HCT116 (cell line): ENCODE results near the gene SPTBN4. TPM values are rescaled to one million over a fixed set of nuclear protein-coding genes. Genes with fewer than 3 reads are reported as not detected.

Experiments used
- ATAC-seq: fragments of 200-7000 bp; cut with Tn5 transposase; 2 replicates; pipeline ENCODE4 v1.9.1; 2020; ENCODE audit warnings: mild to moderate bottlenecking, moderate library complexity
- BruUV-seq: library from RNA; stranded (reverse); fragments of 400-500 nt; replicated peaks from 2 replicates; lab custom pipeline; 2021; lab: Mats Ljungman, UMichigan
- CTCF ChIA-PET: fragments of 300-600 bp; sonication (Branson Sonifier 250); formaldehyde crosslinking; loops from one replicate; lab custom pipeline; 2021; ENCODE audit warnings: antibody characterized with exemption; lab: Charles Lee
- POLR2A ChIA-PET: fragments of 300-600, 350-600 bp; sonication (Branson Sonifier 250); formaldehyde crosslinking; loops from one replicate; lab custom pipeline; 2021; ENCODE audit warnings: antibody characterized with exemption; lab: Charles Lee
- RAD21 ChIA-PET, 2 experiments: fragments of 300-600 bp; sonication (Branson Sonifier 250); formaldehyde crosslinking; loops; one replicate each; lab custom pipeline; 2023; ENCODE audit warnings: low total read pairs in 2 of 2; ENCODE audit not compliant: uncharacterized antibody in 2 of 2, unreplicated experiment in 2 of 2, low non-redundant PET in 1 of 2; lab: Charles Lee
- DNase-seq: peaks from one replicate; pipeline ENCODE4 v3.0.0-alpha.2; 2010; ENCODE audit warnings: low read depth, low spot score
- H2AFZ ChIP-seq: fragments of 200-600 bp; shearing (Covaris generic), sonication (generic); 2 replicates; pipeline ENCODE4 v1.6.1; 2017; ENCODE audit warnings: low read depth, mixed run types, mixed read lengths, antibody characterized with exemption, low read length; ENCODE audit not compliant: poor library complexity, severe bottlenecking
- H3K27ac ChIP-seq: 2 replicates; pipeline ENCODE4 v1.5.1; 2012; ENCODE audit warnings: low read depth, low read length
- H3K27me3 ChIP-seq: fragments of 200-600 bp; sonication (generic); 2 replicates; pipeline ENCODE4 v1.6.1; 2016; ENCODE audit warnings: mixed run types, low read length, mixed read lengths; ENCODE audit not compliant: insufficient read depth
- H3K36me3 ChIP-seq, 2 experiments: fragments of 200-500 bp in 1 of 2; fragments of 200-600 bp in 1 of 2; sonication (Bioruptor generic) in 1 of 2; sonication (generic) in 1 of 2; 2 replicates each; pipeline versions ENCODE4 v1.5.1 to v1.6.1; 2014 to 2016; ENCODE audit warnings: low read length in 2 of 2, inconsistent platforms in 1 of 2, mixed read lengths in 1 of 2, mixed run types in 1 of 2; ENCODE audit not compliant: insufficient read depth in 2 of 2, control insufficient read depth in 1 of 2
- H3K4me1 ChIP-seq, 2 experiments: fragments of 200-600 bp in 1 of 2; sonication (generic) in 1 of 2; 2 replicates each; pipeline versions ENCODE4 v1.5.1 to v1.6.1; 2012 to 2017; ENCODE audit warnings: low read length in 2 of 2, inconsistent platforms in 1 of 2, mild to moderate bottlenecking in 1 of 2, mixed read lengths in 1 of 2, mixed run types in 1 of 2, moderate library complexity in 1 of 2; ENCODE audit not compliant: insufficient read depth in 2 of 2, control insufficient read depth in 1 of 2
- H3K4me2 ChIP-seq: fragments of 200-600 bp; sonication (generic); 2 replicates; pipeline ENCODE4 v1.6.1; 2017; ENCODE audit warnings: mixed run types, low read length, mixed read lengths
- H3K4me3 ChIP-seq, 2 experiments: fragments of 200-600 bp in 1 of 2; sonication (generic) in 1 of 2; replicated peaks in 1 of 2; 2 replicates each; pipeline ENCODE4 v1.5.1; 2011 to 2016; ENCODE audit warnings: low read length in 2 of 2, control low read depth in 1 of 2, low read depth in 1 of 2, mild to moderate bottlenecking in 1 of 2, mixed read lengths in 1 of 2, mixed run types in 1 of 2
- H3K79me2 ChIP-seq: fragments of 200-600 bp; sonication (generic); 2 replicates; pipeline ENCODE4 v1.6.1; 2017; ENCODE audit warnings: mild to moderate bottlenecking, mixed run types, low read length, moderate library complexity, mixed read lengths; ENCODE audit not compliant: insufficient read depth
- H3K9ac ChIP-seq: fragments of 200-600 bp; sonication (generic); 2 replicates; pipeline ENCODE4 v1.6.1; 2016; ENCODE audit warnings: low read length, mixed read lengths
- H3K9me2 ChIP-seq: fragments of 200-600 bp; sonication (generic), shearing (Covaris generic); 2 replicates; pipeline ENCODE4 v1.6.1; 2017; ENCODE audit warnings: mixed run types, mild to moderate bottlenecking, moderate library complexity; ENCODE audit not compliant: insufficient read depth
- H3K9me3 ChIP-seq, 2 experiments: fragments of 200-500 bp in 1 of 2; fragments of 200-600 bp in 1 of 2; sonication (Bioruptor generic) in 1 of 2; sonication (generic) in 1 of 2; 2 replicates each; pipeline ENCODE4 v1.6.1; 2014 to 2017; ENCODE audit warnings: low read length in 2 of 2, mixed read lengths in 2 of 2, inconsistent platforms in 1 of 2, low read depth in 1 of 2, mild to moderate bottlenecking in 1 of 2, mixed run types in 1 of 2, moderate library complexity in 1 of 2; ENCODE audit not compliant: control insufficient read depth in 1 of 2, insufficient read depth in 1 of 2
- H4K20me1 ChIP-seq: fragments of 200-600 bp; sonication (generic), shearing (Covaris generic); 2 replicates; pipeline ENCODE4 v1.6.1; 2017; ENCODE audit warnings: mixed run types, mild to moderate bottlenecking, moderate library complexity; ENCODE audit not compliant: insufficient read depth
- CBX3 ChIP-seq: IDR thresholded peaks from 2 replicates; pipeline ENCODE4 v1.6.1; 2012; ENCODE audit warnings: low read depth
- CEBPB ChIP-seq: IDR thresholded peaks from 2 replicates; pipeline ENCODE4 v1.6.1; 2012; ENCODE audit warnings: low read depth
- CTCF ChIP-seq, 3 experiments: fragments of 200-600 bp in 1 of 3; sonication (generic) in 1 of 3; IDR thresholded peaks in 2 of 3; conservative IDR thresholded peaks in 1 of 3; 2 replicates each; pipeline ENCODE4 v1.5.1; 2012 to 2017; ENCODE audit warnings: low read depth in 2 of 3, low read length in 2 of 3, antibody characterized with exemption in 1 of 3, borderline replicate concordance in 1 of 3, control low read depth in 1 of 3, mild to moderate bottlenecking in 1 of 3, mixed read lengths in 1 of 3, mixed run types in 1 of 3, moderate library complexity in 1 of 3; ENCODE audit not compliant: insufficient read depth in 1 of 3
- EGR1 ChIP-seq: IDR thresholded peaks from 2 replicates; pipeline ENCODE4 v1.6.1; 2012; ENCODE audit warnings: low read depth
- ELF1 ChIP-seq: IDR thresholded peaks from 2 replicates; pipeline ENCODE4 v1.6.1; 2012; ENCODE audit warnings: low read depth, borderline replicate concordance
- EZH2 ChIP-seq: fragments of 200-600 bp; sonication (generic); IDR thresholded peaks from 2 replicates; pipeline ENCODE4 v1.6.1; 2017; ENCODE audit warnings: antibody characterized with exemption, mixed run types
- FOSL1 ChIP-seq: IDR thresholded peaks from 2 replicates; pipeline ENCODE4 v1.6.1; 2012; ENCODE audit warnings: low read depth
- JUND ChIP-seq: IDR thresholded peaks from 2 replicates; pipeline ENCODE4 v1.6.1; 2012
- MAX ChIP-seq: IDR thresholded peaks from 2 replicates; pipeline ENCODE4 v1.6.1; 2012
- POLR2AphosphoS5 ChIP-seq: IDR thresholded peaks from 2 replicates; pipeline ENCODE4 v1.6.1; 2011; ENCODE audit warnings: mild to moderate bottlenecking, low read depth, low read length, moderate library complexity
- RAD21 ChIP-seq: IDR thresholded peaks from 2 replicates; pipeline ENCODE4 v1.6.1; 2012; ENCODE audit warnings: low read depth, mild to moderate bottlenecking
- REST ChIP-seq: IDR thresholded peaks from 2 replicates; pipeline ENCODE4 v1.6.1; 2012; ENCODE audit warnings: low read depth
- SIN3A ChIP-seq: IDR thresholded peaks from 2 replicates; pipeline ENCODE4 v1.6.1; 2012; ENCODE audit warnings: low read depth
- SP1 ChIP-seq: IDR thresholded peaks from 2 replicates; pipeline ENCODE4 v1.6.1; 2012; ENCODE audit warnings: low read depth
- SRF ChIP-seq: IDR thresholded peaks from 2 replicates; pipeline ENCODE4 v1.6.1; 2012; ENCODE audit warnings: low read depth
- ZBTB33 ChIP-seq: IDR thresholded peaks from 2 replicates; pipeline ENCODE4 v1.6.1; 2011; ENCODE audit warnings: mild to moderate bottlenecking, low read length, moderate library complexity; ENCODE audit not compliant: insufficient replicate concordance; ENCODE audit errors: extremely low read depth
- ZFX ChIP-seq: fragments of 450-650 bp; IDR thresholded peaks from 2 replicates; pipeline ENCODE4 v1.6.1; 2017
- ZNF274 ChIP-seq: fragments of 200-500 bp; sonication (Bioruptor generic); IDR thresholded peaks from 2 replicates; pipeline ENCODE4 v1.6.1; 2014; ENCODE audit warnings: mild to moderate bottlenecking, low read depth, low read length, inconsistent platforms
- intact Hi-C: fragments of 100-400 bp; cut with micrococcal nuclease; formaldehyde crosslinking; loops from 2 replicates; pipeline ENCODE4 v1.10.0; 2022
- total RNA-seq: library from RNA; stranded (reverse); gene quantifications from one replicate; pipeline ENCODE4 v1.2.1, GENCODE V29; 2021; ENCODE audit not compliant: unreplicated experiment

Gene SPTBN4
- total RNA-seq, 1 experiment from 2014 or later = 4.6 TPM

GRCh38 chr19:40556953-40557530, 90.2 kb downstream of the SPTBN4 start (continued):
- TF ChIP-seq JUND (no peak), RAD21 (no peak), MAX (no peak), ZFX (no peak)

GRCh38 chr19:40559394-40559793, 92.6 kb downstream of the SPTBN4 start:
- ChIA-PET CTCF (interaction anchor here (1.4 kb wide), 1 partner anchor 18 kb away, joined by 5 read pairs; no protein-coding TSS in a partner anchor), POLR2A (no interaction called here), RAD21 (no interaction called here)
- Histone ChIP-seq H3K9me3 (no peaks in the 10 kb centered on the region), H3K36me3 (no peaks in the 10 kb centered on the region), H3K9ac (no peak overlapping the region), H3K4me3 (no peak overlapping the region), H3K4me1 (no peaks in the 10 kb centered on the region), H3K9me2 (no peaks in the 10 kb centered on the region), H2AFZ (no peak overlapping the region), H3K79me2 (no peaks in the 10 kb centered on the region), H3K4me2 (no peak overlapping the region), H4K20me1 (no peaks in the 10 kb centered on the region), H3K27ac (no peak overlapping the region), H3K27me3 (no peaks in the 10 kb centered on the region)
- no peak for TF ChIP-seq ELF1
- no peak for TF ChIP-seq EGR1
- no peak for TF ChIP-seq REST
- no peak for TF ChIP-seq ZBTB33
- no peak for TF ChIP-seq CTCF (IDR thresholded peaks at IDR 0.05 in 2 of 3, conservative IDR thresholded peaks at IDR 0.05 in 1 of 3; ENCODE audit: borderline replicate concordance in 1 of 3, insufficient read depth in 1 of 3, low read depth in 2 of 3, low read length in 2 of 3)
- no peak for TF ChIP-seq SIN3A
- TF ChIP-seq CBX3 = no peak
- TF ChIP-seq RAD21 = no peak
- TF ChIP-seq SP1 = no peak
- no peak for TF ChIP-seq MAX
- TF ChIP-seq ZFX = no peak
- no peak for TF ChIP-seq CEBPB
- no peak for TF ChIP-seq FOSL1
- no peak for TF ChIP-seq POLR2AphosphoS5
- TF ChIP-seq SRF = no peak
- no peak for TF ChIP-seq EZH2
- no peak for TF ChIP-seq ZNF274
- DNase-seq = no peak
- no peak for ATAC-seq
- intact Hi-C loops = no loop called here
- BruUV-seq = no TSS peak
